Panc1 (cell line): ENCODE measurements around the gene SPSB1. TPM values are rescaled to one million over a fixed set of nuclear protein-coding genes. Genes with fewer than 3 reads are reported as not detected.

Experiments used
- ATAC-seq: fragments of 200-7000 bp; cut with Tn5 transposase; 2 replicates; pipeline ENCODE4 v1.9.1; 2020; ENCODE audit warnings: mild to moderate bottlenecking, moderate library complexity
- BruUV-seq: library from RNA; stranded (reverse); fragments of 400-500 nt; replicated peaks from 2 replicates; lab custom pipeline; 2021; lab: Mats Ljungman, UMichigan
- CTCF ChIA-PET: fragments of 300-600 bp; sonication (Branson Sonifier 250); formaldehyde crosslinking; loops from one replicate; lab custom pipeline; 2022; ENCODE audit warnings: antibody characterized with exemption; lab: Charles Lee
- POLR2A ChIA-PET: fragments of 300-600 bp; sonication (Branson Sonifier 250); formaldehyde crosslinking; loops from one replicate; lab custom pipeline; 2022; ENCODE audit warnings: antibody characterized with exemption; lab: Charles Lee
- DNase-seq: peaks from one replicate; pipeline ENCODE4 v3.0.0-alpha.2; 2010; ENCODE audit warnings: low read depth, low spot score
- H3K27ac ChIP-seq: 2 replicates; pipeline ENCODE4 v1.5.1; 2011; ENCODE audit warnings: mild to moderate bottlenecking, low read length, inconsistent platforms
- H3K27me3 ChIP-seq: fragments of 200-500 bp; sonication (Bioruptor generic); 2 replicates; pipeline ENCODE4 v1.6.0; 2014; ENCODE audit warnings: low read length, inconsistent platforms; ENCODE audit not compliant: control insufficient read depth, insufficient read depth
- H3K36me3 ChIP-seq: fragments of 200-500 bp; sonication (Bioruptor generic); 2 replicates; pipeline ENCODE4 v1.5.1; 2014; ENCODE audit warnings: inconsistent platforms, mild to moderate bottlenecking, low read length, moderate library complexity; ENCODE audit not compliant: control insufficient read depth, insufficient read depth
- H3K4me1 ChIP-seq: 2 replicates; pipeline ENCODE4 v1.5.1; 2011; ENCODE audit warnings: inconsistent platforms, mild to moderate bottlenecking, low read length, moderate library complexity; ENCODE audit not compliant: control insufficient read depth, insufficient read depth
- H3K4me3 ChIP-seq, 2 experiments: 2 replicates each; pipeline ENCODE4 v1.5.1; 2011 to 2012; ENCODE audit warnings: low read depth in 2 of 2, low read length in 2 of 2, mild to moderate bottlenecking in 2 of 2, inconsistent platforms in 1 of 2, moderate library complexity in 1 of 2
- H3K9me3 ChIP-seq: fragments of 200-500 bp; sonication (Bioruptor generic); 2 replicates; pipeline ENCODE4 v1.5.1; 2014; ENCODE audit warnings: low read depth, mild to moderate bottlenecking, inconsistent platforms, low read length, moderate library complexity; ENCODE audit not compliant: control insufficient read depth, insufficient read depth
- CTCF ChIP-seq: fragments of 450-650 bp; IDR thresholded peaks from 2 replicates; pipeline ENCODE4 v1.5.1; 2017; ENCODE audit warnings: mild to moderate bottlenecking
- POLR2AphosphoS5 ChIP-seq: IDR thresholded peaks from 2 replicates; pipeline ENCODE4 v1.6.1; 2012; ENCODE audit warnings: mild to moderate bottlenecking, low read depth, low read length, moderate library complexity
- REST ChIP-seq, 2 experiments: IDR thresholded peaks; 2 replicates each; pipeline ENCODE4 v1.6.1; 2011 to 2012; ENCODE audit warnings: low read depth in 2 of 2, control low read depth in 1 of 2, low read length in 1 of 2, mild to moderate bottlenecking in 1 of 2, moderate library complexity in 1 of 2; ENCODE audit not compliant: insufficient read depth in 1 of 2
- SIN3A ChIP-seq: IDR thresholded peaks from 2 replicates; pipeline ENCODE4 v1.6.1; 2012; ENCODE audit warnings: low read depth, mild to moderate bottlenecking, low read length, moderate library complexity, borderline replicate concordance; ENCODE audit not compliant: insufficient read depth
- TCF7L2 ChIP-seq: IDR thresholded peaks from 2 replicates; pipeline ENCODE4 v1.6.1; 2011; ENCODE audit warnings: mild to moderate bottlenecking, low read depth, low read length, inconsistent platforms
- in situ Hi-C: cut with HindIII; loops from 2 replicates; pipeline ENCODE4 v1.10.0; 2016; ENCODE audit warnings: low sequenced_read_pairs, low pct_unique_long_range_greater_than_20kb
- intact Hi-C: fragments of 100-400 bp; cut with micrococcal nuclease; formaldehyde crosslinking; loops from one replicate; pipeline ENCODE4 v1.10.0; 2022; ENCODE audit not compliant: unreplicated experiment
- total RNA-seq: library from RNA; stranded (reverse); gene quantifications from one replicate; pipeline ENCODE4 v1.2.1, GENCODE V29; 2021; ENCODE audit not compliant: unreplicated experiment

SPSB1 gene
- total RNA-seq, 1 experiment from 2014 or later: 73.7 TPM

GRCh38 chr1:9267827-9268581 is 24.7 kb upstream of the SPSB1 start:
- no peak for DNase-seq
- Histone ChIP-seq H3K27ac (peak overlapping the region; percentile 59; the same call in 1 of the 2 replicates), H3K36me3 (no peaks in the 10 kb centered on the region), H3K4me3 (no peak overlapping the region), H3K27me3 (no peaks in the 10 kb centered on the region), H3K9me3 (no peaks in the 10 kb centered on the region), H3K4me1 (peaks cover 38% of the 10 kb centered on the region)
- no TSS peak for BruUV-seq
- no peak for ATAC-seq
- TF ChIP-seq CTCF (no peak), SIN3A (no peak), POLR2AphosphoS5 (no peak), TCF7L2 (no peak), REST (IDR thresholded peaks at IDR 0.05; ENCODE audit: insufficient read depth in 1 of 2, low read depth in 2 of 2, low read length in 1 of 2) (no peak)
- intact Hi-C loops: loop anchor here (2.0 to 5.0 kb wide), 2 partner anchors 223 to 304 kb away; no protein-coding TSS in a partner anchor
- in situ Hi-C loops: no loop called here
- ChIA-PET CTCF (interaction anchor here (0.6 to 1.5 kb wide), 5 partner anchors 23 to 305 kb away, joined by 3 to 8 read pairs (median 6); no protein-coding TSS in a partner anchor), POLR2A (interaction anchor here (0.6 to 0.7 kb wide), 3 partner anchors 16 to 320 kb away, joined by 3 to 5 read pairs (median 3); no protein-coding TSS in a partner anchor)

- CTCF ChIA-PET: interaction anchor here (0.6 to 1.1 kb wide), 2 partner anchors 22 to 131 kb away, joined by 3 to 4 read pairs; no protein-coding TSS in a partner anchor
- no peak for DNase-seq
- H3K4me3 ChIP-seq: no peak overlapping the region
- in situ Hi-C loops (no loop called here), intact Hi-C loops (loop anchor here (5.0 kb wide), 1 partner anchor 303 kb away; no protein-coding TSS in a partner anchor)
- no peaks in the 10 kb centered on the region for H3K36me3 ChIP-seq
- ATAC-seq: peak; percentile 20; the same call in 1 of the 2 replicates
- H3K27ac ChIP-seq: peak overlapping the region; percentile 59
- TF ChIP-seq SIN3A: no peak
- no peak for TF ChIP-seq TCF7L2
- TF ChIP-seq CTCF: no peak
- TF ChIP-seq POLR2AphosphoS5: no peak
- TF ChIP-seq REST (IDR thresholded peaks at IDR 0.05; ENCODE audit: insufficient read depth in 1 of 2, low read depth in 2 of 2, low read length in 1 of 2): no peak
- no TSS peak for BruUV-seq
- POLR2A ChIA-PET: interaction anchor here (0.6 kb wide), 1 partner anchor 120 kb away, joined by 6 read pairs; no protein-coding TSS in a partner anchor
- H3K9me3 ChIP-seq: no peaks in the 10 kb centered on the region
- H3K27me3 ChIP-seq: no peaks in the 10 kb centered on the region
- peaks cover 43% of the 10 kb centered on the region for H3K4me1 ChIP-seq
These were observed 23.6 kb upstream of the SPSB1 start for GRCh38 chr1:9269078-9269501.
